NB4 (cell line): ENCODE measurements around the gene MNDA.

ENCODE experiments used
- DNase-seq: peaks from one replicate; pipeline ENCODE4 v3.0.0; 2010; ENCODE audit warnings: low read depth
- H3K4me3 ChIP-seq: one replicate; pipeline ENCODE4 v1.5.1; 2011; ENCODE audit warnings: mild to moderate bottlenecking, low read depth, low read length, moderate library complexity
- CTCF ChIP-seq: IDR thresholded peaks from one replicate; pipeline ENCODE4 v1.5.1; 2012; ENCODE audit warnings: low read depth, low read length
- MYC ChIP-seq: IDR thresholded peaks from 2 replicates; pipeline ENCODE4 v1.6.1; 2011; ENCODE audit warnings: low read depth, low read length
- POLR2A ChIP-seq: IDR thresholded peaks from 2 replicates; pipeline ENCODE4 v1.6.1; 2011; ENCODE audit warnings: mild to moderate bottlenecking; ENCODE audit not compliant: insufficient read length; ENCODE audit errors: extremely low read depth
- TF ChIP-seq, protein P1 (sequence below): IDR thresholded peaks from 2 replicates; pipeline ENCODE4 v1.6.1; 2011; ENCODE audit warnings: low read depth, low read length

The MNDA gene

GRCh38 chr1:158893654-158894053 lies 62.5 kb downstream of the MNDA start:
- no peak for TF ChIP-seq MYC
- TF ChIP-seq, protein P1, sequence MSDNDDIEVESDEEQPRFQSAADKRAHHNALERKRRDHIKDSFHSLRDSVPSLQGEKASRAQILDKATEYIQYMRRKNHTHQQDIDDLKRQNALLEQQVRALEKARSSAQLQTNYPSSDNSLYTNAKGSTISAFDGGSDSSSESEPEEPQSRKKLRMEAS: no peak
- no peak for TF ChIP-seq POLR2A
- no peak for TF ChIP-seq CTCF
- H3K4me3 ChIP-seq: no peak overlapping the region
- DNase-seq: no peak

DNA sequence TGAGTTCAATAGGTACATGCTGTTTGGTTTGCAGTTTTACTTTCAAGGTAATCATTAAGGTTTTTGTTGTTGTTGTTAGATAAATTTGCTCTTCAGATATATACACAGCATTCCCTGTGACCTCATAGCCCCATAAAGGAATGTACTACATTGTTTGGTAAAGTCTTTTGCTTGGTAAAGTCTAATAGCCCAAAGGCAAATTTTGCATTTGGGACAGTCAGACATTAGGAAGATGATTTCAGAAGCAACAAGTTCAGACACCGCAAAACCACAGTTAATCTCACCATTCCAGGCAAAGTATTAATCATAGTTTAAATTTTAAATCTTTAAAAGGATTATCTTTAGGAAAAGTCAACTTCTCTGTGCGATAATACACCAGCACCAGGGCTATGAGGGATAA lies 67.6 kb downstream of the MNDA start:
- no peak overlapping the region for H3K4me3 ChIP-seq
- TF ChIP-seq MYC (no peak), CTCF (no peak)
- TF ChIP-seq, protein P1: no peak
- DNase-seq: no peak
